Natural killer cell (primary cell): ENCODE results near the gene NME1. TPM values are rescaled to one million over a fixed set of nuclear protein-coding genes. Genes with fewer than 3 reads are reported as not detected.
A peak's percentile ranks its signal among the peaks of the same experiment; 100 is the strongest.

Experiments used
- ATAC-seq, 3 donors: fragments of 150-1000 bp in 2 of 3; fragments of 200-7000 bp in 1 of 3; cut with Tn5 transposase; 1 replicate in 1 of 3; 2 replicates in 2 of 3; pipeline ENCODE4 v1.10.0; 2021; ENCODE audit warnings: mild to moderate bottlenecking in 2 of 3, moderate library complexity in 2 of 3
- DNase-seq, 2 donors: peaks; one replicate each; pipeline versions ENCODE4 v3.0.0 to v3.0.0-alpha.2; 2013 to 2021; ENCODE audit warnings: mixed read lengths in 1 of 2
- H3K27ac ChIP-seq: one replicate; pipeline ENCODE4 v1.5.1; 2013; ENCODE audit warnings: mild to moderate bottlenecking, low read length
- H3K27me3 ChIP-seq: one replicate; pipeline ENCODE4 v1.6.1; 2013; ENCODE audit warnings: low read length; ENCODE audit not compliant: control insufficient read depth, insufficient read depth
- H3K36me3 ChIP-seq: one replicate; pipeline ENCODE4 v1.6.1; 2013; ENCODE audit warnings: low read length; ENCODE audit not compliant: control insufficient read depth, insufficient read depth
- H3K4me1 ChIP-seq: one replicate; pipeline ENCODE4 v1.6.1; 2013; ENCODE audit warnings: low read length; ENCODE audit not compliant: control insufficient read depth, insufficient read depth
- H3K4me3 ChIP-seq: one replicate; pipeline ENCODE4 v1.5.1; 2013; ENCODE audit warnings: low read length
- H3K9me3 ChIP-seq: one replicate; pipeline ENCODE4 v1.6.1; 2013; ENCODE audit warnings: low read length; ENCODE audit not compliant: control insufficient read depth, insufficient read depth
- H3K27ac Mint-ChIP-seq, 2 donors: one replicate each; pipeline ENCODE4 v1.8.0; 2022; ENCODE audit warnings: mild to moderate bottlenecking in 2 of 2, mixed read lengths in 2 of 2, moderate library complexity in 1 of 2
- H3K27me3 Mint-ChIP-seq, 2 donors: one replicate each; pipeline ENCODE4 v1.8.0; 2022; ENCODE audit warnings: low read depth in 2 of 2, mixed read lengths in 2 of 2
- H3K36me3 Mint-ChIP-seq: one replicate; pipeline ENCODE4 v1.8.0; 2022; ENCODE audit warnings: mixed read lengths
- H3K4me1 Mint-ChIP-seq, 2 donors: one replicate each; pipeline ENCODE4 v1.8.0; 2022; ENCODE audit warnings: mixed read lengths in 2 of 2
- H3K4me3 Mint-ChIP-seq: one replicate; pipeline ENCODE4 v1.8.0; 2022; ENCODE audit warnings: mild to moderate bottlenecking, moderate library complexity, mixed read lengths
- H3K9me3 Mint-ChIP-seq, 2 donors: one replicate each; pipeline ENCODE4 v1.8.0; 2022; ENCODE audit warnings: mixed read lengths in 2 of 2
- WGBS: methylation state at CpG from one replicate; pipeline ENCODE4 v1.1.7; 2013; ENCODE audit warnings: missing lambda C conversion rate; ENCODE audit not compliant: insufficient coverage; 5-methylcytosine and 5-hydroxymethylcytosine counted together
- intact Hi-C: fragments of 100-400 bp; cut with micrococcal nuclease; formaldehyde crosslinking; loops from one replicate; pipeline ENCODE4 v1.14.2; 2022
- total RNA-seq, 4 donors: library from RNA; stranded (reverse); fragments of 120-200 nt in 1 of 4; gene quantifications; one replicate each; pipeline versions ENCODE4 v1.2.3 to v1.2.4, GENCODE V29; 2013 to 2022
- TF ChIP-seq, protein P1 (sequence below): fragments of 200-600 bp; IDR thresholded peaks from one replicate; pipeline ENCODE4 v1.8.0; 2022; ENCODE audit warnings: antibody characterized with exemption

NME1 gene
- total RNA-seq, 3 donors from 2014 or later (not counting 1 experiment from before 2014, with no cell fraction given) = 14.7 to 17.8 (median 15.0) TPM

DNA sequence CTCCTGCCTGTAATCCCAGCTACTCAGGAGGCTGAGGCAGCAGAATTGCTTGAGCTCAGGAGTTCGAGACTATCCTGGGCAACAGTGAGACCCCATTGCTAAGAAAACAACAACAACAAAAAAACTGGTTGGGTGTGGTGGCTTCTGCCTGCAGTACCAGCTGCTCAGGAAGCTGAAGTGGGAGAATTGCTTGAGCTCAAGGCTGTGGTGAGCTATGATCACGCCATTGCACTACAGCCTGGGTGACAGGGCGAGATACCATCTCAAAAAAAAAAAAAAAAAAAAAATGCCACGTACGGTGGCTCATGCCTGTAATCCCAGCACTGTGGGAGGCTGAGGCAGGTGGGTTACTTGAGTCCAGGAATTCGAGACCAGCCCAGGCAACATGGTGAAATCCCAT lies 46.9 kb downstream of the NME1 start:
- Mint-ChIP-seq H3K4me3 (no peak overlapping the region), H3K27me3 (no peaks in the 10 kb centered on the region), H3K9me3 (no peaks in the 10 kb centered on the region), H3K36me3 (peaks cover 15% of the 10 kb centered on the region), H3K27ac (peak overlapping the region in 1 of 2 donors; percentile 29), H3K4me1 (no peaks in the 10 kb centered on the region)
- ATAC-seq (peak in 2 of 3 donors; percentile 35 to 50), DNase-seq (peak in 1 of 2 donors; percentile 47)
- H3K36me3 ChIP-seq = peaks cover 66% of the 10 kb centered on the region
- H3K27me3 ChIP-seq = no peaks in the 10 kb centered on the region
- TF ChIP-seq, protein P1, sequence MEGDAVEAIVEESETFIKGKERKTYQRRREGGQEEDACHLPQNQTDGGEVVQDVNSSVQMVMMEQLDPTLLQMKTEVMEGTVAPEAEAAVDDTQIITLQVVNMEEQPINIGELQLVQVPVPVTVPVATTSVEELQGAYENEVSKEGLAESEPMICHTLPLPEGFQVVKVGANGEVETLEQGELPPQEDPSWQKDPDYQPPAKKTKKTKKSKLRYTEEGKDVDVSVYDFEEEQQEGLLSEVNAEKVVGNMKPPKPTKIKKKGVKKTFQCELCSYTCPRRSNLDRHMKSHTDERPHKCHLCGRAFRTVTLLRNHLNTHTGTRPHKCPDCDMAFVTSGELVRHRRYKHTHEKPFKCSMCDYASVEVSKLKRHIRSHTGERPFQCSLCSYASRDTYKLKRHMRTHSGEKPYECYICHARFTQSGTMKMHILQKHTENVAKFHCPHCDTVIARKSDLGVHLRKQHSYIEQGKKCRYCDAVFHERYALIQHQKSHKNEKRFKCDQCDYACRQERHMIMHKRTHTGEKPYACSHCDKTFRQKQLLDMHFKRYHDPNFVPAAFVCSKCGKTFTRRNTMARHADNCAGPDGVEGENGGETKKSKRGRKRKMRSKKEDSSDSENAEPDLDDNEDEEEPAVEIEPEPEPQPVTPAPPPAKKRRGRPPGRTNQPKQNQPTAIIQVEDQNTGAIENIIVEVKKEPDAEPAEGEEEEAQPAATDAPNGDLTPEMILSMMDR = no peak
- H3K9me3 ChIP-seq = no peaks in the 10 kb centered on the region
- no peak overlapping the region for H3K4me3 ChIP-seq
- H3K27ac ChIP-seq = no peak overlapping the region
- WGBS = 42% methylated on average over 4 of the region's 6 CpGs
- peaks cover 11% of the 10 kb centered on the region for H3K4me1 ChIP-seq
- intact Hi-C loops = no loop called here

DNA sequence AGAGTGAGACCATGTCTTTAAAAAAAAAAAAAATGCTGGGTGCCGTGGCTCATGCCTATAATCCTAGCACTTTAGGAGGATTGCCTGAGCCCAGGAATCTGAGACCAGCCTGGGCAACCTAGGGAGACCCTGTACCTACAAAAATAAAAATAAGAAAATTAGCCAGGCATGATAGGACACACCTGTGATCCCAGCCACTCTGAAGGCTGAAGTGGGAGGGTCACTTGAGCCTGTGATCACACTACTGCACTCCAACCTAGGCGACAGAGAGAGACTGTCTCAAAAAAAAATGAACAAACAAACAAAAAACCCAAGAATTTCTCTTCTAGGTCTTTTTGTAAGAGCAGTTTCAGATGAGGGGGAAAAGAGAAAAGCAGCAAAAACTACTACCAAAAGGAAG lies 47.5 kb downstream of the NME1 start:
- Mint-ChIP-seq H3K27ac (peak overlapping the region; percentile 43 to 51), H3K27me3 (no peaks in the 10 kb centered on the region), H3K36me3 (peaks cover 19% of the 10 kb centered on the region), H3K4me3 (no peak overlapping the region), H3K9me3 (no peaks in the 10 kb centered on the region), H3K4me1 (no peaks in the 10 kb centered on the region)
- DNase-seq = no peak
- no peak for ATAC-seq
- peaks cover 11% of the 10 kb centered on the region for H3K4me1 ChIP-seq
- no peak overlapping the region for H3K4me3 ChIP-seq
- intact Hi-C loops = no loop called here
- no peak overlapping the region for H3K27ac ChIP-seq
- TF ChIP-seq, protein P1 = no peak
- H3K9me3 ChIP-seq = no peaks in the 10 kb centered on the region
- peaks cover 67% of the 10 kb centered on the region for H3K36me3 ChIP-seq
- 100% methylated on average over 1 of the region's 2 CpGs for WGBS
- H3K27me3 ChIP-seq = no peaks in the 10 kb centered on the region

DNA sequence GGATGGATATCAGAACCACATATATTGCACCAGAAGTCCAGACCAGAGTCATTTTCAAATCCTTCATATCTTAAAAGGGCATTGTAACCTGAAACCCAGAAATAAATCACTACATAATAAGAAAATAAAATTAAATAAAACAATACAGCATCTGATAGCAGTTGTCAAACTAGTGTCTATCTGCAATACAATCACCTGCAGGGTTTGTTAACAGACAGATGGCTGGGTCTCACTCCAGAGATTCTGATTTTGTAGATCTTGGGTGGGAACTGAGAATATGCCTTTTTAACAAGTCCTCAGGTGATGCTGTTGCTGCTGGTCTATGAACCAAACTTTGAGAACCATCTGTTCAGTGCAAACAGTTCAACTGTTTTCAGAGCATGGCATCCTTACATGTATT lies 50.5 kb downstream of the NME1 start:
- Mint-ChIP-seq H3K9me3 (no peaks in the 10 kb centered on the region), H3K36me3 (peaks cover 8% of the 10 kb centered on the region), H3K27ac (no peak overlapping the region), H3K4me3 (no peak overlapping the region), H3K4me1 (no peaks in the 10 kb centered on the region), H3K27me3 (no peaks in the 10 kb centered on the region)
- Histone ChIP-seq H3K4me3 (no peak overlapping the region), H3K36me3 (peaks cover 84% of the 10 kb centered on the region), H3K4me1 (peaks cover 11% of the 10 kb centered on the region), H3K9me3 (no peaks in the 10 kb centered on the region), H3K27me3 (no peaks in the 10 kb centered on the region), H3K27ac (no peak overlapping the region)
- ATAC-seq (no peak), DNase-seq (no peak)
- TF ChIP-seq, protein P1 = no peak
- intact Hi-C loops = no loop called here

Other genes starting within 250 kb of the NME1 start
- gene SPAG9, start 32.7 kb upstream of the NME1 start, total RNA-seq = 10 to 100 TPM; 78.1 to 91.7 (median 90.3) TPM
- 100 to 1,000 TPM; 100 to 109 (median 101) TPM for gene NME2, start 12.9 kb downstream of the NME1 start, total RNA-seq
- 10 to 100 TPM; 24.6 to 32.4 (median 28.8) TPM for gene MBTD1, start 106.5 kb downstream of the NME1 start, total RNA-seq
- 10 to 100 TPM; 33.5 to 40.3 (median 34.6) TPM for gene UTP18, start 107.0 kb downstream of the NME1 start, total RNA-seq